Raji (cell line): Measurements from ENCODE around the gene OR4F15.

Experiments
- POLR2A ChIP-seq: IDR thresholded peaks from 2 replicates; pipeline ENCODE4 v1.6.1; 2011; ENCODE audit warnings: low read depth, low read length, control low read depth; ENCODE audit not compliant: insufficient read depth

OR4F15 gene, protein sequence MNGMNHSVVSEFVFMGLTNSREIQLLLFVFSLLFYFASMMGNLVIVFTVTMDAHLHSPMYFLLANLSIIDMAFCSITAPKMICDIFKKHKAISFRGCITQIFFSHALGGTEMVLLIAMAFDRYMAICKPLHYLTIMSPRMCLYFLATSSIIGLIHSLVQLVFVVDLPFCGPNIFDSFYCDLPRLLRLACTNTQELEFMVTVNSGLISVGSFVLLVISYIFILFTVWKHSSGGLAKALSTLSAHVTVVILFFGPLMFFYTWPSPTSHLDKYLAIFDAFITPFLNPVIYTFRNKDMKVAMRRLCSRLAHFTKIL

DNA sequence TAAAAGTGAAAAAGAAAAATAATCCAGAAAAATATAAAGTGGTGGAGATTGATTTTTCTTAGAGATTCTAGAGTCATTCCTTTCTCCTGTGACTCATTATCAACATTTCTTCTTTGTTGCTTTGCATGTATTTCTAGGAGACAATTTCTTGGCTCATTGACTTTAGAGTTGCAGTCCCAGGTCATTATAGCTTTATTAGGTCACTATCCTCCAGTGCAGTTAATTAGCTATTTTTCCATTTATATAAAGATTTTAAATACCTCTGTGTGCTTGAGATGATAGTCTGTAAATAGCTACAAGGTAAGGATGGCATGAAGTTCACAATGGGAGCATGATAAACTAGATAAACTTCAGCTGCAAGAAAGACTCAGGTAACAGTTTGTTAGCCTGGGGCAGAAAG, at the start of gene OR4F15:
TSS of gene OR4F15 (plus strand) at position 301 of the 400 bp plus-strand sequence. CDS start 5,985 bp downstream, outside the sequence.
- TF ChIP-seq POLR2A: no peak

DNA sequence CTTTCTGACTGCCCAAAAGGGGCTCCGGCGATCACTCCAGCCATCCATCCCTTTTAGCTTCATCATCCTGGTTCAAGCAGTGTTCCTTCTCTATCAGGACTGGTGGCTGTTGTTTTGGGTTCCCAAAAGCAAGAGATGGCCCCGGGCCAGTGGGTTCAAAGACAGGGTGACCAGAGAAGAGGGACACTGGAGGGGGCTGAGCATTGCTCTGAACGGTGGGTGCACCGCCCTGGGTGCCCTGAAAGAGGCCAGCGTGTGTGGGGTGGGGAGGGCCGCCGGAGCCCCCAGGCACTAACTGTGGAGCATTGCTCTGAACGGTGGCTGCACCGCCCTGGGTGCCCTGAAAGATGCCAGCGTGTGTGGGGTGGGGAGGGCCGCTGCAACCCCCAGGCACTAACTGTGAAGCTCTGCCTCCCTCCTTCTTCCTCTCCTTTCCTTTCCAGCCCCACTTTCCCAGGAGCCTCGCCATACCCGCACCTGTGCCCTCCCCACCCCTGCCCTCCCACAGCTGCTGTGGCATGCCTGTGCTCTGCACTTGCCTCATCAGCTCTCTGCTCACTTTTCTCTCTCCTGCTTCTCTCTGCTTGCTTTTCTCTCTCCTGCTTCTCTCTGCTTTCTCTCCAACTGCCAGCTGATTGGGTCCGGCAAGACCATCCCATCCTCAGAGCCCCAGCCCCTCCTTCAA, 46.1 kb upstream of the OR4F15 start:
- no peak for TF ChIP-seq POLR2A

DNA sequence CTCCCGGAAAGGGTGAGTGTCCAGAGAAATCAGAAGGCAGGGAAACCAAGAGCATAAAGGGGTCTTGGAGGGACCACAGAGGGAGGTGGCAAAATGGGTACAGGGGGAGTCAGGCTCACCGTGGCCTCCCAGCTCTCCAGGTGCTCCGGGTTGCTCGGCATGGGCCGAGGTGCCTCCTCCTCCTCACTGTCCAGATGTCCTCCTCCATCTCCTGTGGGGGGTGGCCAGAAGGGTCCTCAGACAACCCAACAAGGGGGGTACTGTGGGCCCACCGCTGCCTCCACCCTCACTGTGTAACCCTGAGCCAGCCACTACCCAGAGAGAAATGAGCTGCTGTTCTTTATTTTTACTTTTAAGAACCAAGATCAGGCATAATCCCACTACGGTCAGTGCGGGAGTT, 39.1 kb upstream of the OR4F15 start:
- no peak for TF ChIP-seq POLR2A

DNA sequence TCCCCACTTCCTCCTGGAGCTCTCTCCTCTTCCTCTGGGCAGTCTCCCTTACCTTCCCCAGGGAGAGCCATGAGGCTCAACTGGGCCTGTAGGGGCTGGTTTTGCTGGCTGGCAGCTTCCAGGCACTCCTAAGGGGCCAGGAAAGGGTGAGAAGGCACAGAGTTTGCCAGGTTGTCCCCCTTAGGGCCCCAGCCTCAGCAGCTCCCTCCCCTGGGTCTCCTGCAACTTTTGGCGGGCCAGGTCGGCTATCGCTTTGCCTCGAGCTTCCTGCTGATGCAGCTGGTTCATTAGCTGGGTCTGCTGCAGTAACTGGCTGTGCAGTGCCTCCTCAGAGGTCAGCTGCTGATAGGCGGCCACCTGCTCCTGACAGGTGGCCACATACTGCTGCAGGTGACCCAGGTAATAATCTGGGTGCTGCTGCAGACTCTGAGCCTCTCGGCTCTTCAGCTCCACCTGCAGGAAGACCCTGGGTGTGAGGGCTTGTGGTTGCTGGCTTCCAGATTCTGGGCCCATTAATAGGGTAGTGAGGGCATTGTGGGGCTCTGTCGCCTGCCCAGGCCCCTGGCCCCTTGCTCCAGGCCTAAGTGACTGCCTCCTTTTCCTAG, 38.4 kb upstream of the OR4F15 start:
- no peak for TF ChIP-seq POLR2A

DNA sequence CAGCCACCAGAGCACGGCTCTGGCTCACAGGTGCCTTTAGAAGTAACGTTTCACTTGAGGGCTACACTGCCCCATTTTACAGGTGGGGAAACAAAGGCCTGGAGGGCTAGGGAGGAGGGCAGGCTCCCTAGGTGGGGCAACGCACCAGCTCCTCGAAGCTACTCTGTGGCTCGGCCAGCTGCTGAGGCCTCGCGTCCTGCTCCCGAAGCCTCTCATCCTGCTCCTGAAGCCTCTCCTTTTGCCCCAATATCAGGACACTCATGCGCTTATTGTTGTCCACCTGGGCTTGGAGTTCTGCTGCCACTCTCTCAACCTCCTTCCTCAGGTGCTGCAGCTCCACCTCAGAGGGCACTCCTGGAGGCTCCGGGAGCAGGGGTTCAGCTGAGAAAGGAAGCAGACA, 36.9 kb upstream of the OR4F15 start:
- no peak for TF ChIP-seq POLR2A

DNA sequence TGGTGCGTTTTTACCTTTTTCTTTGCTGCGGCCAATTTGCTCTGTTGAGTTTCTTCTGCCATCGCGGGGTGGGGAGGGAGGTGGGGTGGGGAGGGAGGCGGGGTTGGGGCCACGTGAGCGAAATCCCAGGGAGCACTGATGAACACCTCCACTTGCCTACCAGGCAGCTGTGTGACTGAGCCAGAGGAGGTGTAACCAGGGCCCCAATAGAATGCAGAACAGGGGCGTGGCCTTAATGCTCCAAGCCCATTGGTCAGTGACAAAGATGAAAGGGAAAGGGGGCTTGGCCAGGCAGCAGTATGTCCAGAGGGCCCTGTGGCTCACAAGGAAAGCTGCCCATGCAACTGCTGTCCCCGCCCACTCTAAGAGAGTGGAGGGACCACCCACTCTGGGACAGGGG, 30.1 kb upstream of the OR4F15 start:
- TF ChIP-seq POLR2A: no peak

DNA sequence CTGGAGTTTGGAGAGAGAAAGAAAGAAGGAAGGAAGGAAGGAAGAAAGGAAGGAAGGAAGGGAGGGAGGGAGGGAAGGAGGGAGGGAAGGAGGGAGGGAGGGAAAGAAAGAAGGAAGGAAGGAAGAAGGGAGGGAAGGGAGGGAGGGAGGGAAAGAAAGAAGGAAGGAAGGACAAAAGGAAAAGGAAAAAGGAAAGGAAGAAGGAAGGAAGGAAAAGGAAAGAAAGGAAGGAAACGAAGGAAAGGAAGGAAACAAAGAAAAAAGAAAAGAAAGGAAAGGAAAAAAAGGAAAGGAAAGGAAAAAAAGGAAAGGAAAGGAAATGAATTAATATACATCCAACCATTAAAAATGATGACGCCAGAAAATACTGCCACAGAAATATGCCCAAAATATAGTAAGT, 27.4 kb upstream of the OR4F15 start:
- no peak for TF ChIP-seq POLR2A

DNA sequence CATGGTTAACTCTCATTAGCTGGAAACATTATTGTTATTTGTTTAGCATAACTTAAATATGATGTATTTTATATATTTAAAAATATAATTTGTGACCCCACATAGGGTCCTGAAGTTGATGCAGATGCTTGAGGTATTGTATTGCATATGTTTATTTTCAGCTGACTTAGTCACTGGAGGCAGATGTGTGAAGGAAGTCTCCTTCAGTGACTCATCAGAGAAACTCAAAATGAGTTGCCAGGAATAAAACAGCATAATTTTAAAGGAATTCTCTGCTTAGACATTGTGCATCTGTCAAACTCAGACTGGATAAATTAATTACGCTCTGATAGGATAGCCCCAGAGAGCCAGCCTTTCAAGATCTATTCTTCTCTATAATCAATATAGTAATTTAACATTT, 16.5 kb upstream of the OR4F15 start:
- no peak for TF ChIP-seq POLR2A

DNA sequence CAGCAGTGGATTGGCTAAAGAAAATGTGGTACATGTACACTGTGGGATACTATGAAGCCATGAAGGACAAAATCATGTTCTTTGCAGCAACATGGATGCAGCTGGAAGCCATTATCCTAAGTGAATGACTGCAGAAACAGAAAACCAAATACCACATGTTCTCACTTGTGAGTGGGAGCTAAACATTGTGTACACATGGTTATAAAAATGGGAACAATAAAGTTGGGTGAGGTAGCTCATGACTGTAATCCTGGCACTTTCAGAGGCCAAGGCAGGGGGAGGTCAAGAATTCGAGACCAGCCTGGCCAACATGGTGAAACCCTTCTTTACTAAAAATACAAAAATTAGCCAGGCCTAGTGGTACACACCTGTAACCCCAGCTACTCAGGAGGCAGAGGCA, 12.3 kb upstream of the OR4F15 start:
- TF ChIP-seq POLR2A: no peak

DNA sequence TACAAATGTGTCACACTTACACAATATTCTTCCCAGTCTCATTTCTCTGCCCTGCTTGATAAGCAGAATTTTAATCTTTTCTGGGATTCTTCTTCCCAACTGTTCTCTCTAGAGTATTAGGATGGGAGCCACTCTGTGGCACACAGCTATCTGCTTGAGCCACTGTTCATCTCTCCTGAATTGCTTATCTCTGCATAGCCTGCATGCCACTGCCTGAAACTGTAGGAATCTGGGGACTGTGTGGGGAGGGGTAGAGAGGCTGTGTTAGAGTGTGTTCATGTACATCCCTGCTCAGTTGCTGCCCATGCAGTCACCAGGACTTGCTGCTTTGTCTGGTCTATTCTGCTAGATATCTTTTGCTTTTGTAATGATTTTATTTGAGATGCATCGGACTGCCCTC, 11.0 kb upstream of the OR4F15 start:
- TF ChIP-seq POLR2A: no peak

DNA sequence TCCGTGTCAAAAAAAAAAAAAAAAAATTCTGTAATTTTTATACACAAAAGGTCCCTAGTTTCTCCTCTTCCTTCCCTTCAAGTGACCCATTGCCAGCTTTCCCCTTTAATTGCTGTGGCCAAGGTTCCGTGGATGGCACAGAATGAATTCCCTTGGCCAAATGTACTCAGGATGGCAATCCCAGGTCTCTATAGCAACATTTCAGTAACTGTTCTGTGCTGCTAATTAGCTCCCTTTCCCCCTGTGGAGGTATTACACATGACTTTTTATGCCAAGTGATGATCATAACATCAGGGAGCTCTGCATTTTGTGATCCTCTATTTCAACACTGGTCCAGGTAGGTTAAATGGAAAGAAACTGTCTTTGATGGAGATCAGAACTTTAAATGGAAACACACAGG, 8.8 kb upstream of the OR4F15 start, which contains the start of gene OR4F6:
TSS of gene OR4F6 (plus strand) at position 301 of the 400 bp plus-strand sequence. CDS start 2,211 bp downstream, outside the sequence.
- no peak for TF ChIP-seq POLR2A

DNA sequence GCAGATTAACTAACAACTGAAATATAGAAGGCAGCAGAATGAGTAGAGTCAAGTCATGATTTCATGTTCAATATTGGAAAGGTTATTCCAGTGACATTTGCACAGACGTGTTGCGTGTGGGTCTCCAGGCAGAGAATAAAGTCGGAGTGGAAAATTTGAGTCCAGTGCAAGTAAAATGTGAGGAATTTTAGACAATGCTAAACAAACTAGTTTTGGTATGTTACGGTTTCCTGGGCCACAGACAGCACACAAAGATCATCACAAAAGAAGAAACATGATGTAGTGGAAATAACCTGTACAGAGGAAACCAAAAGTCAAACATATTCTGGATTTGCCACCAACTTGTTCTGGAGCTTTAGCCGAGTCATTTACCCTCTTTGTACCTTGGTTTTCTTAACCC, 8.3 kb upstream of the OR4F15 start:
- no peak for TF ChIP-seq POLR2A

DNA sequence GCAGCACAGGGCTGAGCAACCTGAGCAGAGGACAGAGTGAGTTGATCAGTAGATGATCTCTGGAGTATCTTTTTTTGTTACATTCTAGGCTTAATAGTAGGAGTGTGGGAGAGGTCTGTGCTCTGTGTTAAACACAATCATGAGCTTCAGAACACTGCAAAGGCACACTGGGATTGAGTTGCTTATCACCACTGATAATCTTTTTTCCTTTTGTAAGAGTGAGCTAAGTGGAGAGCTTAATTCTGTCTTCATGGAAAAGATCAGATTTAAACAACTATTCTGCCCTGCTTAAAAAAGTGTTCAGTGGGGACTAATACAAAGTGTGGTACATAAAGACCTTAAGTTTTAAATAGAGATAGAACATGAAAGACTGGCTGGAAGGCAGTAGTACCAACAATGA, 7.6 kb upstream of the OR4F15 start:
- no peak for TF ChIP-seq POLR2A

DNA sequence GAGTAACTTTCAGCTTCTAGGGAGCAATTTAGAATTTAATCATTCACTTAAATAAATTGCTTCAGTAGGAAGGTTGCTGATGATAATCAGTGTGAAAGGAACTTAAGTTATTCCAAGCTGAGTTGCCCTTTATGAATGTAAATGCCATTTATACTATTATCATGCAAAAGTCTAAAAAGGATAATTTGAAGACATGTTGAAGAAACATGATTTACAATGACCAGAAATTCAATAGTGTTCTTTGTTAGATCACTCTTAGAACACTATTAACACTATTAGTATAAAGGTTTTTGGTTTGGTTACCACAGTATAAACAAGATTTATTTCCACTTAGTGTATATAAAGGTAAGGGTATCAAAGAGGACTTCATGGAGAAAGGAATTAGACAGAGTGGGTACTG, 7.1 kb upstream of the OR4F15 start:
- TF ChIP-seq POLR2A: no peak

DNA sequence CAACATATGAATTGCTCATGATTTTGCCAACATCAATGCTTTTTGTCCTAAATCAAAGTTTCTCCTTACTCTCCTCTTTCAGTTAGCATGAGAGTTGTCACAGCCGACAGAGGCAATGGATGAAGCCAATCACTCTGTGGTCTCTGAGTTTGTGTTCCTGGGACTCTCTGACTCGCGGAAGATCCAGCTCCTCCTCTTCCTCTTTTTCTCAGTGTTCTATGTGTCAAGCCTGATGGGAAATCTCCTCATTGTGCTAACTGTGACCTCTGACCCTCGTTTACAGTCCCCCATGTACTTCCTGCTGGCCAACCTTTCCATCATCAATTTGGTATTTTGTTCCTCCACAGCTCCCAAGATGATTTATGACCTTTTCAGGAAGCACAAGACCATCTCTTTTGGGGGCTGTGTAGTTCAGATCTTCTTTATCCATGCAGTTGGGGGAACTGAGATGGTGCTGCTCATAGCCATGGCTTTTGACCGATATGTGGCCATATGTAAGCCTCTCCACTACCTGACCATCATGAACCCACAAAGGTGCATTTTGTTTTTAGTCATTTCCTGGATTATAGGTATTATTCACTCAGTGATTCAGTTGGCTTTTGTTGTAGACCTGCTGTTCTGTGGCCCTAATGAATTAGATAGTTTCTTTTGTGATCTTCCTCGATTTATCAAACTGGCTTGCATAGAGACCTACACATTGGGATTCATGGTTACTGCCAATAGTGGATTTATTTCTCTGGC, 6.2 kb upstream of the OR4F15 start:
- no peak for TF ChIP-seq POLR2A
